Neural progenitor cell (in vitro differentiated cells): ENCODE data around the gene CMTM1.

Source experiments
- CTCF ChIP-seq: fragments of 200-600 bp; sonication (generic); IDR thresholded peaks from 2 replicates; pipeline ENCODE4 v1.5.1; 2017; ENCODE audit warnings: antibody characterized with exemption, mild to moderate bottlenecking
- EZH2 ChIP-seq: fragments of 200-600 bp; sonication (generic); IDR thresholded peaks from 2 replicates; pipeline ENCODE4 v1.6.1; 2017; ENCODE audit warnings: antibody characterized with exemption, mild to moderate bottlenecking, moderate library complexity

GRCh38 chr16:66599726-66600125 is 33.5 kb downstream of the CMTM1 start:
- TF ChIP-seq CTCF (no peak), EZH2 (no peak)
